HepG2 (cell line): ENCODE results near the gene XAF1. TPM values are rescaled to one million over a fixed set of nuclear protein-coding genes. Genes with fewer than 3 reads are reported as not detected.

Experiments used
- ATF4 ChIP-seq, 2 experiments: fragments of 450-650 bp in 1 of 2; sonication (generic) in 1 of 2; formaldehyde crosslinking; IDR thresholded peaks; 2 replicates each; pipeline versions ENCODE4 v1.5.0 to v1.8.0; 2020 to 2022; ENCODE audit warnings: mild to moderate bottlenecking in 1 of 2, missing genetic modification reagents in 1 of 2
- HNF1A ChIP-seq, 2 experiments: sonication (generic) in 1 of 2; formaldehyde crosslinking in 1 of 2; IDR thresholded peaks; 2 replicates each; pipeline versions ENCODE4 v1.4.0 to v1.6.1; 2016 to 2020; ENCODE audit warnings: borderline replicate concordance in 1 of 2, low read depth in 1 of 2, mild to moderate bottlenecking in 1 of 2, missing genetic modification reagents in 1 of 2
- KDM2A ChIP-seq: sonication (generic); formaldehyde crosslinking; IDR thresholded peaks from 2 replicates; pipeline ENCODE4 v1.4.0; 2020; ENCODE audit warnings: low read depth, missing genetic modification reagents, borderline replicate concordance
- KLF9 ChIP-seq: IDR thresholded peaks from 2 replicates; pipeline ENCODE4 v1.6.1; 2016; ENCODE audit warnings: low read depth
- MYC ChIP-seq: sonication (generic); formaldehyde crosslinking; IDR thresholded peaks from 2 replicates; pipeline ENCODE4 v1.9.0; 2021; ENCODE audit warnings: missing genetic modification reagents, borderline replicate concordance
- NR2F2 ChIP-seq: IDR thresholded peaks from 2 replicates; pipeline ENCODE4 v1.6.1; 2012; ENCODE audit warnings: low read depth, inconsistent platforms, borderline replicate concordance
- NR3C1 ChIP-seq: sonication (generic); formaldehyde crosslinking; IDR thresholded peaks from 2 replicates; pipeline ENCODE4 v1.4.0; 2020; ENCODE audit warnings: missing genetic modification reagents
- RAD21 ChIP-seq: fragments of 450-650 bp; formaldehyde crosslinking; IDR thresholded peaks from 2 replicates; pipeline ENCODE4 v1.5.0; 2020; ENCODE audit warnings: mild to moderate bottlenecking
- RNF2 ChIP-seq: fragments of 450-650 bp; conservative IDR thresholded peaks from 2 replicates; pipeline ENCODE4 v1.6.1; 2016; ENCODE audit warnings: low read depth
- SIX1 ChIP-seq: sonication (generic); formaldehyde crosslinking; IDR thresholded peaks from 2 replicates; pipeline ENCODE4 v1.4.0; 2020; ENCODE audit warnings: missing genetic modification reagents, borderline replicate concordance
- SOX6 ChIP-seq, 2 experiments: fragments of 450-650 bp in 1 of 2; sonication (generic) in 1 of 2; formaldehyde crosslinking in 1 of 2; IDR thresholded peaks; 2 replicates each; pipeline versions ENCODE4 v1.4.0 to v1.6.1; 2017 to 2020; ENCODE audit warnings: antibody characterized with exemption in 1 of 2, mild to moderate bottlenecking in 1 of 2, missing genetic modification reagents in 1 of 2
- TRAFD1 ChIP-seq: sonication (generic); formaldehyde crosslinking; IDR thresholded peaks from 2 replicates; pipeline ENCODE4 v1.5.1; 2020; ENCODE audit warnings: missing genetic modification reagents, mild to moderate bottlenecking, borderline replicate concordance
- ZNF18 ChIP-seq: sonication (generic); formaldehyde crosslinking; IDR thresholded peaks from 2 replicates; pipeline ENCODE4 v1.8.0; 2022; ENCODE audit warnings: mild to moderate bottlenecking, missing genetic modification reagents; ENCODE audit not compliant: insufficient replicate concordance
- ZNF224 ChIP-seq: sonication (generic); formaldehyde crosslinking; IDR thresholded peaks from 2 replicates; pipeline ENCODE4 v1.5.0; 2020; ENCODE audit warnings: mild to moderate bottlenecking, missing genetic modification reagents
- ZNF3 ChIP-seq: IDR thresholded peaks from 2 replicates; pipeline ENCODE4 v1.7.0; 2017; ENCODE audit warnings: inconsistent platforms
- ZNF343 ChIP-seq: sonication (generic); formaldehyde crosslinking; IDR thresholded peaks from 2 replicates; pipeline ENCODE4 v1.4.0; 2020; ENCODE audit warnings: mild to moderate bottlenecking, missing genetic modification reagents
- ZNF350 ChIP-seq: sonication (generic); formaldehyde crosslinking; IDR thresholded peaks from 2 replicates; pipeline ENCODE4 v1.4.0; 2020; ENCODE audit warnings: mild to moderate bottlenecking, low read depth, missing genetic modification reagents, borderline replicate concordance
- ZNF382 ChIP-seq: sonication (generic); formaldehyde crosslinking; IDR thresholded peaks from 2 replicates; pipeline ENCODE4 v1.5.0; 2020; ENCODE audit warnings: missing genetic modification reagents, mild to moderate bottlenecking, borderline replicate concordance
- ZNF580 ChIP-seq: IDR thresholded peaks from 2 replicates; pipeline ENCODE4 v1.6.1; 2016; ENCODE audit warnings: low read depth, borderline replicate concordance
- ZNF75D ChIP-seq: sonication (generic); formaldehyde crosslinking; IDR thresholded peaks from 2 replicates; pipeline ENCODE4 v1.8.1; 2023; ENCODE audit warnings: missing genetic modification reagents, mild to moderate bottlenecking, borderline replicate concordance
- ZNF766 ChIP-seq: sonication (generic); formaldehyde crosslinking; IDR thresholded peaks from 2 replicates; pipeline ENCODE4 v1.5.0; 2020; ENCODE audit warnings: missing genetic modification reagents, borderline replicate concordance
- polyA plus RNA-seq, 8 experiments: library from polyadenylated mRNA; depleted of rRNA in 3 of 8; stranded (reverse) in 7 of 8; unstranded in 1 of 8; fragments of >200 nt; fragmentation: Illumina TruSeq in 4 of 8; extraction: Trizol in 4 of 8; gene quantifications; 2 replicates each; pipeline versions ENCODE4 v1.2.1 to v1.2.3, GENCODE V29; 2011 to 2016; ENCODE audit warnings: low read depth in 4 of 8, missing spikeins in 1 of 8, mixed read lengths in 1 of 8; ENCODE audit not compliant: insufficient read depth in 1 of 8
- total RNA-seq, 5 experiments: library from RNA; depleted of rRNA; stranded (reverse); fragments of >200 nt; fragmentation: Illumina TruSeq; extraction: Trizol; gene quantifications; 2 replicates each; pipeline ENCODE4 v1.2.3, GENCODE V29; 2016; ENCODE audit warnings: low read depth in 1 of 5

The XAF1 gene
- total and polyA plus RNA-seq, 2 of the 13 experiments (the other 11 are each of a cell fraction or from before 2014, with no cell fraction given) = 1.2 to 2.4 TPM

- no peak for TF ChIP-seq SOX6 (IDR thresholded peaks at IDR 0.05)
- 0 out of 2 replicates have a peak, but pooled peaks have one; percentile 6 for TF ChIP-seq SOX6 (CRISPR knock-in tag; IDR thresholded peaks at IDR 0.05)
- TF ChIP-seq ZNF224 (CRISPR knock-in tag) = no peak
- TF ChIP-seq HNF1A (IDR thresholded peaks at IDR 0.05; ENCODE audit: low read depth) = no peak
- no peak for TF ChIP-seq HNF1A (CRISPR knock-in tag; IDR thresholded peaks at IDR 0.05; ENCODE audit: borderline replicate concordance)
- TF ChIP-seq NR2F2 = 0 out of 2 replicates have a peak, but pooled peaks have one; percentile 2
- TF ChIP-seq ZNF75D (CRISPR knock-in tag) = no peak
- TF ChIP-seq ZNF3 (CRISPR knock-in tag) = no peak; the same call in 1 of the 2 replicates
- no peak; a peak in 1 of 4 replicates for TF ChIP-seq ATF4 (CRISPR knock-in tag; IDR thresholded peaks at IDR 0.05)
- TF ChIP-seq ZNF343 = no peak
- TF ChIP-seq KDM2A = no peak
- peak; percentile 66; the same call in 1 of the 2 replicates for TF ChIP-seq ZNF580
- peak; percentile 84 for TF ChIP-seq ZNF18 (CRISPR knock-in tag)
- TF ChIP-seq ZNF766 = 0 out of 2 replicates have a peak, but pooled peaks have one; percentile 61
- no peak for TF ChIP-seq RNF2
- no peak for TF ChIP-seq KLF9 (CRISPR knock-in tag)
- no peak for TF ChIP-seq ZNF382 (CRISPR knock-in tag)
- TF ChIP-seq TRAFD1 (CRISPR knock-in tag) = no peak
- TF ChIP-seq SIX1 = no peak
- no peak; the same call in 1 of the 2 replicates for TF ChIP-seq MYC (CRISPR knock-in tag)
- TF ChIP-seq RAD21 (CRISPR knock-in tag) = no peak
- TF ChIP-seq NR3C1 (CRISPR knock-in tag) = no peak
- no peak for TF ChIP-seq ZNF350
Observed at GRCh38 chr17:6711681-6712057, 44.2 kb upstream of the XAF1 start (continued).
